Measurements from ENCODE around the gene GATAD2A.

The GATAD2A gene

GRCh38 chr19:19403373-19403901 is 2.0 kb upstream of the GATAD2A start:
- peaks cover 54% of the 10 kb centered on the region for H3K4me1 Mint-ChIP-seq
- no peak overlapping the region for H3K4me3 Mint-ChIP-seq

GRCh38 chr19:19405971-19406877 is 749 bp downstream of the GATAD2A start:
- Mint-ChIP-seq H3K36me3 (peaks cover 14% of the 10 kb centered on the region), H3K4me1 (peaks cover 72% of the 10 kb centered on the region), H3K27ac (peak overlapping the region; percentile 88), H3K27me3 (no peaks in the 10 kb centered on the region), H3K4me3 (peak overlapping the region; percentile 98), H3K9me3 (no peaks in the 10 kb centered on the region)
- CTCF ChIA-PET: interaction anchor here (0.7 to 3.2 kb wide), 5 partner anchors 10 to 205 kb away, joined by 3 to 19 read pairs (median 5); no protein-coding TSS in a partner anchor
- DNase-seq: peak; percentile 71

More at GRCh38 chr19:19403373-19403901, 2.0 kb upstream of the GATAD2A start:
- Mint-ChIP-seq H3K27me3 (no peaks in the 10 kb centered on the region), H3K36me3 (peaks cover 6% of the 10 kb centered on the region), H3K9me3 (no peaks in the 10 kb centered on the region), H3K27ac (no peak overlapping the region)
- no peak for DNase-seq
- CTCF ChIA-PET: interaction anchor here (3.2 kb wide), 1 partner anchor 86 kb away, joined by 19 read pairs; no protein-coding TSS in a partner anchor

- Mint-ChIP-seq H3K9me3 (no peaks in the 10 kb centered on the region), H3K27me3 (no peaks in the 10 kb centered on the region), H3K27ac (peak overlapping the region; percentile 88), H3K36me3 (peaks cover 12% of the 10 kb centered on the region), H3K4me1 (peaks cover 70% of the 10 kb centered on the region), H3K4me3 (peak overlapping the region; percentile 98)
- CTCF ChIA-PET: interaction anchor here (0.9 to 3.1 kb wide), 4 partner anchors 10 to 43 kb away, joined by 4 to 13 read pairs (median 4); no protein-coding TSS in a partner anchor
- DNase-seq: peak; percentile 74
These were observed 1.6 kb downstream of the GATAD2A start for GRCh38 chr19:19406878-19407632.

- H3K4me1 Mint-ChIP-seq: peaks cover 70% of the 10 kb centered on the region
- H3K4me3 Mint-ChIP-seq: peak overlapping the region; percentile 98
- H3K27me3 Mint-ChIP-seq: no peaks in the 10 kb centered on the region
- DNase-seq: no peak
- CTCF ChIA-PET: interaction anchor here (0.9 to 3.4 kb wide), 5 partner anchors 9 to 82 kb away, joined by 4 to 13 read pairs (median 5); no protein-coding TSS in a partner anchor
- H3K9me3 Mint-ChIP-seq: no peaks in the 10 kb centered on the region
- H3K36me3 Mint-ChIP-seq: peaks cover 13% of the 10 kb centered on the region
- H3K27ac Mint-ChIP-seq: no peak overlapping the region
These were observed 2.1 kb downstream of the GATAD2A start for GRCh38 chr19:19407633-19407930.

GRCh38 chr19:19409205-19409604 is 3.7 kb downstream of the GATAD2A start:
- H3K27ac Mint-ChIP-seq: no peak overlapping the region
- peaks cover 23% of the 10 kb centered on the region for H3K36me3 Mint-ChIP-seq
- CTCF ChIA-PET: interaction anchor here (3.4 kb wide), 1 partner anchor 80 kb away, joined by 10 read pairs; no protein-coding TSS in a partner anchor

GRCh38 chr19:19409631-19410030 is 4.2 kb downstream of the GATAD2A start:
- Mint-ChIP-seq H3K9me3 (no peaks in the 10 kb centered on the region), H3K4me3 (no peak overlapping the region), H3K27ac (no peak overlapping the region), H3K4me1 (peaks cover 66% of the 10 kb centered on the region), H3K27me3 (no peaks in the 10 kb centered on the region), H3K36me3 (peaks cover 24% of the 10 kb centered on the region)
- CTCF ChIA-PET: interaction anchor here (3.4 kb wide), 1 partner anchor 80 kb away, joined by 10 read pairs; no protein-coding TSS in a partner anchor
- no peak for DNase-seq

More at GRCh38 chr19:19409205-19409604, 3.7 kb downstream of the GATAD2A start:
- Mint-ChIP-seq H3K9me3 (no peaks in the 10 kb centered on the region), H3K27me3 (no peaks in the 10 kb centered on the region), H3K4me1 (peaks cover 67% of the 10 kb centered on the region), H3K4me3 (no peak overlapping the region)
- no peak for DNase-seq

GRCh38 chr19:19410553-19411550 is 5.4 kb downstream of the GATAD2A start:
- DNase-seq: no peak
- Mint-ChIP-seq H3K9me3 (no peaks in the 10 kb centered on the region), H3K27ac (no peak overlapping the region), H3K36me3 (peaks cover 26% of the 10 kb centered on the region), H3K4me3 (no peak overlapping the region), H3K4me1 (peaks cover 62% of the 10 kb centered on the region), H3K27me3 (no peaks in the 10 kb centered on the region)
- CTCF ChIA-PET: interaction anchor here (2.1 to 3.4 kb wide), 2 partner anchors 68 to 79 kb away, joined by 7 to 10 read pairs; no protein-coding TSS in a partner anchor

GRCh38 chr19:19416280-19416679 is 10.8 kb downstream of the GATAD2A start:
- Mint-ChIP-seq H3K9me3 (no peaks in the 10 kb centered on the region), H3K4me3 (no peak overlapping the region), H3K27me3 (no peaks in the 10 kb centered on the region), H3K36me3 (peaks cover 28% of the 10 kb centered on the region), H3K4me1 (peaks cover 49% of the 10 kb centered on the region), H3K27ac (no peak overlapping the region)
- CTCF ChIA-PET: interaction anchor here (0.7 to 1.0 kb wide), 2 partner anchors 9 to 74 kb away, joined by 3 to 5 read pairs; no protein-coding TSS in a partner anchor
- DNase-seq: no peak

GRCh38 chr19:19417046-19417445 is 11.6 kb downstream of the GATAD2A start:
- no peak for DNase-seq
- Mint-ChIP-seq H3K9me3 (no peaks in the 10 kb centered on the region), H3K36me3 (peaks cover 28% of the 10 kb centered on the region), H3K27me3 (no peaks in the 10 kb centered on the region), H3K4me3 (no peak overlapping the region), H3K27ac (peak overlapping the region; percentile 24), H3K4me1 (peaks cover 50% of the 10 kb centered on the region)
- CTCF ChIA-PET: interaction anchor here (0.7 to 1.0 kb wide), 2 partner anchors 10 to 73 kb away, joined by 3 to 5 read pairs; no protein-coding TSS in a partner anchor

- peaks cover 26% of the 10 kb centered on the region for H3K36me3 Mint-ChIP-seq
- no peak for DNase-seq
- no peaks in the 10 kb centered on the region for H3K9me3 Mint-ChIP-seq
- CTCF ChIA-PET: no interaction called here
- H3K27me3 Mint-ChIP-seq: no peaks in the 10 kb centered on the region
- H3K4me1 Mint-ChIP-seq: peaks cover 52% of the 10 kb centered on the region
- no peak overlapping the region for H3K27ac Mint-ChIP-seq
- H3K4me3 Mint-ChIP-seq: no peak overlapping the region
These were observed 12.3 kb downstream of the GATAD2A start for GRCh38 chr19:19417628-19418245.

GRCh38 chr19:19418555-19419260 is 13.2 kb downstream of the GATAD2A start:
- CTCF ChIA-PET: no interaction called here
- Mint-ChIP-seq H3K4me3 (no peak overlapping the region), H3K36me3 (peaks cover 20% of the 10 kb centered on the region), H3K27ac (peak overlapping the region; percentile 2), H3K4me1 (peaks cover 47% of the 10 kb centered on the region), H3K9me3 (no peaks in the 10 kb centered on the region), H3K27me3 (no peaks in the 10 kb centered on the region)
- no peak for DNase-seq

- H3K4me3 Mint-ChIP-seq: no peak overlapping the region
- H3K9me3 Mint-ChIP-seq: no peaks in the 10 kb centered on the region
- H3K27ac Mint-ChIP-seq: no peak overlapping the region
- no peak for DNase-seq
- CTCF ChIA-PET: no interaction called here
- H3K27me3 Mint-ChIP-seq: no peaks in the 10 kb centered on the region
- H3K4me1 Mint-ChIP-seq: peaks cover 44% of the 10 kb centered on the region
- peaks cover 13% of the 10 kb centered on the region for H3K36me3 Mint-ChIP-seq
These were observed 15.3 kb downstream of the GATAD2A start for GRCh38 chr19:19420570-19421298.
